Activated CD8-positive, alpha-beta T cell treated with anti-CD3 and anti-CD28 coated beads for 36 hours (primary cell): Measurements from ENCODE around the gene MSMO1. TPM values are rescaled to one million over a fixed set of nuclear protein-coding genes. Genes with fewer than 3 reads are reported as not detected.

Source experiments
- ATAC-seq: fragments of 200-7000 bp; cut with Tn5 transposase; one replicate; pipeline ENCODE4 v1.10.0; 2021; ENCODE audit warnings: mild to moderate bottlenecking, moderate library complexity
- CTCF ChIA-PET: fragments of 350-600 bp; sonication (Branson Sonifier 250); formaldehyde crosslinking; loops from one replicate; lab custom pipeline; 2021; ENCODE audit warnings: antibody characterized with exemption; lab: Charles Lee
- POLR2A ChIA-PET: fragments of 350-600 bp; sonication (Branson Sonifier 250); formaldehyde crosslinking; loops from one replicate; lab custom pipeline; 2021; ENCODE audit warnings: antibody characterized with exemption; lab: Charles Lee
- DNase-seq: peaks from one replicate; pipeline ENCODE4 v3.0.0-alpha.2; 2020
- H3K27ac Mint-ChIP-seq: one replicate; pipeline ENCODE4 v1.8.0; 2021; ENCODE audit warnings: mild to moderate bottlenecking, mixed read lengths
- H3K27me3 Mint-ChIP-seq: one replicate; pipeline ENCODE4 v1.8.0; 2021; ENCODE audit warnings: mixed read lengths
- H3K36me3 Mint-ChIP-seq: one replicate; pipeline ENCODE4 v1.8.0; 2021; ENCODE audit warnings: low read depth, mixed read lengths
- H3K4me1 Mint-ChIP-seq: one replicate; pipeline ENCODE4 v1.8.0; 2021; ENCODE audit warnings: low read depth, mixed read lengths
- H3K4me3 Mint-ChIP-seq: one replicate; pipeline ENCODE4 v1.8.0; 2021; ENCODE audit warnings: mild to moderate bottlenecking, moderate library complexity, mixed read lengths
- H3K9me3 Mint-ChIP-seq: one replicate; pipeline ENCODE4 v1.8.0; 2021; ENCODE audit warnings: mixed read lengths
- intact Hi-C: fragments of 100-400 bp; cut with micrococcal nuclease; formaldehyde crosslinking; loops from one replicate; pipeline ENCODE4 v1.10.0; 2022
- total RNA-seq, 2 experiments: library from RNA; stranded (reverse); gene quantifications; one replicate each; pipeline ENCODE4 v1.2.3, GENCODE V29; 2021
- TF ChIP-seq, protein P1 (sequence below): fragments of 200-600 bp; IDR thresholded peaks from one replicate; pipeline ENCODE4 v1.8.0; 2022; ENCODE audit warnings: antibody characterized with exemption, mild to moderate bottlenecking

The MSMO1 gene
- total RNA-seq, 2 experiments from 2014 or later: 42.3 to 43.2 TPM

DNA sequence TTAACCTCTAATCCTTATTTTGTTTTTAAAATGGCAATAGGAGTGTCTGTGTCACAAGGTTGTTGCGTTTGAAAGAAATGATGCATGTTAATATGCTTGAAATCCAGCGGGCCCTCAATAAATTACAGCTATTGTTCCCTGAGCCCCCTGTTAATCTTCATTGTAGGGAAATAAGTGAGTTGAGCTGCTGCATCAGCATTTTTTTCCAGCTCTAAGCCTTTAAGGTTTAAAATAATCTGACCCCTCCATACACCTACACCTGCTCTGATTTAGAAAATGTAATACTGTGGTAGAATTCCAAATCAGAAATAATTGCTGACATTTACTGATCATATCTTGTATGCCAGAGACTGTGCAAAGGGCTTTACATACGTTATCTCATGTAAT, 2.6 kb upstream of the MSMO1 start:
- TF ChIP-seq, protein P1, sequence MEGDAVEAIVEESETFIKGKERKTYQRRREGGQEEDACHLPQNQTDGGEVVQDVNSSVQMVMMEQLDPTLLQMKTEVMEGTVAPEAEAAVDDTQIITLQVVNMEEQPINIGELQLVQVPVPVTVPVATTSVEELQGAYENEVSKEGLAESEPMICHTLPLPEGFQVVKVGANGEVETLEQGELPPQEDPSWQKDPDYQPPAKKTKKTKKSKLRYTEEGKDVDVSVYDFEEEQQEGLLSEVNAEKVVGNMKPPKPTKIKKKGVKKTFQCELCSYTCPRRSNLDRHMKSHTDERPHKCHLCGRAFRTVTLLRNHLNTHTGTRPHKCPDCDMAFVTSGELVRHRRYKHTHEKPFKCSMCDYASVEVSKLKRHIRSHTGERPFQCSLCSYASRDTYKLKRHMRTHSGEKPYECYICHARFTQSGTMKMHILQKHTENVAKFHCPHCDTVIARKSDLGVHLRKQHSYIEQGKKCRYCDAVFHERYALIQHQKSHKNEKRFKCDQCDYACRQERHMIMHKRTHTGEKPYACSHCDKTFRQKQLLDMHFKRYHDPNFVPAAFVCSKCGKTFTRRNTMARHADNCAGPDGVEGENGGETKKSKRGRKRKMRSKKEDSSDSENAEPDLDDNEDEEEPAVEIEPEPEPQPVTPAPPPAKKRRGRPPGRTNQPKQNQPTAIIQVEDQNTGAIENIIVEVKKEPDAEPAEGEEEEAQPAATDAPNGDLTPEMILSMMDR: no peak
- CTCF ChIA-PET: interaction anchor here (1.1 to 1.5 kb wide), 3 partner anchors 116 to 212 kb away, joined by 3 read pairs; partner anchors contain the start of gene TMEM192
- Mint-ChIP-seq H3K9me3 (no peaks in the 10 kb centered on the region), H3K27ac (no peak overlapping the region), H3K27me3 (no peaks in the 10 kb centered on the region), H3K4me3 (no peak overlapping the region), H3K36me3 (peaks cover 3% of the 10 kb centered on the region), H3K4me1 (peaks cover 17% of the 10 kb centered on the region)
- ATAC-seq (no peak), DNase-seq (no peak)
- intact Hi-C loops: loop anchor here (5.0 kb wide), 1 partner anchor 118 kb away; the partner anchor contains the start of gene KLHL2
- POLR2A ChIA-PET: interaction anchor here (1.0 to 1.2 kb wide), 3 partner anchors 9 to 212 kb away, joined by 3 to 5 read pairs (median 4); partner anchors contain the start of gene TMEM192

DNA sequence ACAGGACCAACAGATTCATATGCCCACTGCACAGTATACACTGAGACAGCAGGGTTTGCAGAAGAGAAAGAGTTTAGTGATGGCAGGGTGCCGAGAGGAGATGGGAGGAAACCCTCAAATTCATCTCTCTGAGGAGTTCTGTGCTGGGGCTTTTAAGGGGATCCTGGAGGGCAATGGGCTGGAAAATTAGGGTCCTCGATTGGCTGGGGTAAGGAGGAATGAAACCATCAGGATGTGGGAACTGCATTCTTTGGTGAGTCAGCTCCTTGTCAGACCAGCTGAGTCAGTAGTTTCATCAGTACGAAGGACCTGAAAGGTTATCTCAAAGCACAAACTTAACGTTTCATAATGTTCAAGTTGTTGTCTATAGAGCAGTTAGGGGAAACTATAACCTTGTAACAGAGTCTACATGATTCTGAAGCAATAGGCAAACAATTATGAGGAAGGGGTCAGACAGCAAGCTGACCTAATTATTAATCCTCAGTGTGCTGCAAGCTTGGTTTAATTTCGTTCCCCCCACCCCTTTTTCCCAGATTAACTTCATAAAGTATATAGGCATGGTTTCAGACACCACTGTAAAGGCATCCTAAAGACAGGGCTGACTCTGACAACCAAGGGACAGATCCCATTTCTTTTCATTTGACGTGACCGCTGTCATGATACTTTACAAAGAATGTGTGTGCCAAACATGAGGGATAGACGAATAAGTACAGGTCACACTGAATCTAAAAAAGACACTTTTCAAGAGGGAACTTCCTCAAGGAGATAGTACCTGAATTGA, 1.5 kb upstream of the MSMO1 start:
- ATAC-seq (no peak), DNase-seq (peak; percentile 12)
- Mint-ChIP-seq H3K27me3 (no peaks in the 10 kb centered on the region), H3K36me3 (peaks cover 10% of the 10 kb centered on the region), H3K4me1 (peaks cover 26% of the 10 kb centered on the region), H3K27ac (peak overlapping the region; percentile 70), H3K9me3 (no peaks in the 10 kb centered on the region), H3K4me3 (no peak overlapping the region)
- TF ChIP-seq, protein P1: no peak
- intact Hi-C loops: loop anchor here (5.0 kb wide), 1 partner anchor 119 kb away; the partner anchor contains the start of gene KLHL2
- ChIA-PET CTCF (interaction anchor here (1.0 to 1.3 kb wide), 2 partner anchors 11 to 117 kb away, joined by 3 read pairs; no protein-coding TSS in a partner anchor), POLR2A (interaction anchor here (1.2 kb wide), 2 partner anchors 122 to 213 kb away, joined by 3 to 4 read pairs; partner anchors contain the start of gene TMEM192)

DNA sequence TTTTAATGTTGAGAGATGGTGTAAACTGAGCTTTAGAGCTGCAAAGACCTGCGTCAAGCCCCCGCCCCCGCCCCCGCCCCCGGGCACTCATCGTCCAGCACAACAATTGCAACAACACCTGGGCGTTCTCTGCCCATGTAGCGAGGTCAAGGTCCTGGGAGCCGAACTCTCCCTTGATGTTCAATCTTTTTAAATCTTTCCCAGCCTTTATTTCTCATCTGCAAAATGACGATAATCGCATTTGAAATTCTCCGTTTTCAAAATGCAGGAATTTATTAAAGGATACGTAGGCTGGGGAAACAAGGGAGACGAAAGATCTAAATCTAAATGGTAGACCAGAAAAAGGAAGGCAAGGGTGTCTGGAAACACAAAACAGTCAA, 648 bp upstream of the MSMO1 start:
- ChIA-PET CTCF (interaction anchor here (0.9 to 2.6 kb wide), 5 partner anchors 11 to 214 kb away, joined by 3 to 12 read pairs (median 4); partner anchors contain the start of gene TMEM192), POLR2A (interaction anchor here (1.8 kb wide), 1 partner anchor 121 kb away, joined by 4 read pairs; no protein-coding TSS in a partner anchor)
- Mint-ChIP-seq H3K36me3 (peaks cover 19% of the 10 kb centered on the region), H3K4me1 (peaks cover 34% of the 10 kb centered on the region), H3K27ac (no peak overlapping the region), H3K27me3 (no peaks in the 10 kb centered on the region), H3K9me3 (no peaks in the 10 kb centered on the region), H3K4me3 (no peak overlapping the region)
- intact Hi-C loops: loop anchor here (5.0 kb wide), 1 partner anchor 120 kb away; the partner anchor contains the start of gene KLHL2
- ATAC-seq (no peak), DNase-seq (peak; percentile 48)
- TF ChIP-seq, protein P1: no peak

- no peaks in the 10 kb centered on the region for H3K9me3 Mint-ChIP-seq
- DNase-seq: no peak
- H3K27ac Mint-ChIP-seq: no peak overlapping the region
- ChIA-PET POLR2A (interaction anchor here (1.8 kb wide), 1 partner anchor 122 kb away, joined by 4 read pairs; no protein-coding TSS in a partner anchor), CTCF (interaction anchor here (2.6 kb wide), 1 partner anchor 197 kb away, joined by 12 read pairs; no protein-coding TSS in a partner anchor)
- TF ChIP-seq, protein P1: no peak
- intact Hi-C loops: loop anchor here (5.0 kb wide), 1 partner anchor 121 kb away; the partner anchor contains the start of gene KLHL2
- peaks cover 28% of the 10 kb centered on the region for H3K36me3 Mint-ChIP-seq
- peaks cover 44% of the 10 kb centered on the region for H3K4me1 Mint-ChIP-seq
- ATAC-seq: no peak
- no peaks in the 10 kb centered on the region for H3K27me3 Mint-ChIP-seq
- H3K4me3 Mint-ChIP-seq: no peak overlapping the region
These were observed 594 bp downstream of the MSMO1 start for GRCh38 chr4:165328101-165328425.
